DND-41 (cell line): ENCODE data around the gene RBMS3.

ENCODE experiments used
- ATAC-seq: fragments of 200-7000 bp; cut with Tn5 transposase; 3 replicates; pipeline ENCODE4 v1.9.1; 2021; ENCODE audit warnings: low read depth; ENCODE audit not compliant: insufficient read depth
- DNase-seq: peaks from one replicate; pipeline ENCODE4 v3.0.0-alpha.2; 2020
- H2AFZ ChIP-seq: 2 replicates; pipeline ENCODE4 v1.6.0; 2012; ENCODE audit warnings: low read depth, low read length
- H3K27ac ChIP-seq: 2 replicates; pipeline ENCODE4 v1.5.1; 2012; ENCODE audit warnings: low read length, inconsistent platforms
- H3K27me3 ChIP-seq: fragments of 200-600 bp; sonication (generic); 2 replicates; pipeline ENCODE4 v1.6.0; 2012; ENCODE audit warnings: low read length, mild to moderate bottlenecking, inconsistent platforms; ENCODE audit not compliant: insufficient read depth, poor library complexity
- H3K36me3 ChIP-seq: 2 replicates; pipeline ENCODE4 v1.5.1; 2012; ENCODE audit warnings: low read length, inconsistent platforms; ENCODE audit not compliant: insufficient read depth
- H3K4me1 ChIP-seq: 2 replicates; pipeline ENCODE4 v1.5.1; 2012; ENCODE audit warnings: mild to moderate bottlenecking, low read length; ENCODE audit not compliant: insufficient read depth
- H3K4me2 ChIP-seq: 2 replicates; pipeline ENCODE4 v1.6.0; 2012; ENCODE audit warnings: mild to moderate bottlenecking, moderate library complexity, low read length, inconsistent platforms; ENCODE audit not compliant: insufficient read depth
- H3K4me3 ChIP-seq, 2 experiments: fragments of 200-600 bp in 1 of 2; shearing (Covaris generic) in 1 of 2; 2 replicates each; pipeline ENCODE4 v1.5.1; 2012 to 2016; ENCODE audit warnings: inconsistent platforms in 2 of 2, low read length in 2 of 2, mild to moderate bottlenecking in 2 of 2, low read depth in 1 of 2, moderate library complexity in 1 of 2
- H3K79me2 ChIP-seq: 2 replicates; pipeline ENCODE4 v1.6.0; 2012; ENCODE audit warnings: low read length, inconsistent platforms; ENCODE audit not compliant: insufficient read depth
- H3K9ac ChIP-seq: 2 replicates; pipeline ENCODE4 v1.6.0; 2012; ENCODE audit warnings: low read depth, mild to moderate bottlenecking, inconsistent platforms, low read length, moderate library complexity
- H3K9me3 ChIP-seq: 2 replicates; pipeline ENCODE4 v1.5.1; 2012; ENCODE audit warnings: low read length, moderate library complexity, mild to moderate bottlenecking, inconsistent platforms; ENCODE audit not compliant: insufficient read depth, severe bottlenecking
- H4K20me1 ChIP-seq: 2 replicates; pipeline ENCODE4 v1.6.0; 2012; ENCODE audit warnings: low read length; ENCODE audit not compliant: insufficient read depth
- EZH2 ChIP-seq: IDR thresholded peaks from 3 replicates; pipeline ENCODE4 v1.6.1; 2012; ENCODE audit warnings: borderline replicate concordance, low read depth, mild to moderate bottlenecking, moderate library complexity, low read length, inconsistent platforms; ENCODE audit not compliant: severe bottlenecking
- TF ChIP-seq, protein P1 (sequence below): IDR thresholded peaks from 2 replicates; pipeline ENCODE4 v1.5.1; 2012; ENCODE audit warnings: borderline replicate concordance, low read length, moderate library complexity, mild to moderate bottlenecking; ENCODE audit not compliant: poor library complexity, severe bottlenecking; ENCODE audit errors: extremely low read depth

Gene RBMS3

DNA sequence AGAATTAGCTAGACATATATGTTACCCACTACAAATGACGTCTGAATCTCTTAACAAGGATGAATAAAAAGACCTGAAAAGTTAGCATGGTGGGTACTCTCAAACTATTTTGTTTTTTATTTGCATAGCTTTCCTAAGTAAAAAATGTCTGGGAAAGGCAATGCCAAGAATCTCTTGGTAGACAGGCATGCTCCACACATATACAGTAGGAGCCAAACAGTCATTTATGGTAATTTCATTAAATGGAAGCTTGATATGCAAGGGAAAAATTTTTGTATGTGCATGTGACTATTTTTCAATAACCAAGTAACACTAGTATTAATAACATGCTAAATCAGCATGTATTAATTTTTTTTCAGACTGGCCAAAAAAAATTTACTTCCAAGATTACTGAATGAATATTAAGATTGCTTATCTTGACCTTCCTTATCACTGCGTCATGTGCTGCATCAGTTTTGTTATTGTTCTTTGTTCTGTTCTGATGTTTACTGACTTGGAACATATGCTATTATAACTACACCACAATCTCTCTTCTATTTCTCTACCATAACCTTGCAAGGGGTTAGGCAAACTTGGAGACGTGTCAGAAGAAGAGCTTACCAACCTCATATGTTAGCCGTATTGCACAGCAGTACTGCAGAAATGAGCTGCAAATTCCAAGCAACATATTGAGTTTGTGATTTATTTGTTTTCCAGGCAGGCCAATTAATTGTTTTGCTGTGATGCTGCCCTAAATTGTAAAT is 255.3 kb downstream of the RBMS3 start:
- DNase-seq (no peak), ATAC-seq (no peak)
- Histone ChIP-seq H3K27ac (no peak overlapping the region), H3K36me3 (no peaks in the 10 kb centered on the region), H3K4me2 (no peak overlapping the region), H3K79me2 (no peaks in the 10 kb centered on the region), H3K4me3 (no peak overlapping the region), H3K27me3 (no peaks in the 10 kb centered on the region), H2AFZ (no peak overlapping the region), H3K9ac (no peak overlapping the region), H4K20me1 (no peaks in the 10 kb centered on the region), H3K4me1 (no peaks in the 10 kb centered on the region), H3K9me3 (no peaks in the 10 kb centered on the region)
- no peak for TF ChIP-seq EZH2
- TF ChIP-seq, protein P1, sequence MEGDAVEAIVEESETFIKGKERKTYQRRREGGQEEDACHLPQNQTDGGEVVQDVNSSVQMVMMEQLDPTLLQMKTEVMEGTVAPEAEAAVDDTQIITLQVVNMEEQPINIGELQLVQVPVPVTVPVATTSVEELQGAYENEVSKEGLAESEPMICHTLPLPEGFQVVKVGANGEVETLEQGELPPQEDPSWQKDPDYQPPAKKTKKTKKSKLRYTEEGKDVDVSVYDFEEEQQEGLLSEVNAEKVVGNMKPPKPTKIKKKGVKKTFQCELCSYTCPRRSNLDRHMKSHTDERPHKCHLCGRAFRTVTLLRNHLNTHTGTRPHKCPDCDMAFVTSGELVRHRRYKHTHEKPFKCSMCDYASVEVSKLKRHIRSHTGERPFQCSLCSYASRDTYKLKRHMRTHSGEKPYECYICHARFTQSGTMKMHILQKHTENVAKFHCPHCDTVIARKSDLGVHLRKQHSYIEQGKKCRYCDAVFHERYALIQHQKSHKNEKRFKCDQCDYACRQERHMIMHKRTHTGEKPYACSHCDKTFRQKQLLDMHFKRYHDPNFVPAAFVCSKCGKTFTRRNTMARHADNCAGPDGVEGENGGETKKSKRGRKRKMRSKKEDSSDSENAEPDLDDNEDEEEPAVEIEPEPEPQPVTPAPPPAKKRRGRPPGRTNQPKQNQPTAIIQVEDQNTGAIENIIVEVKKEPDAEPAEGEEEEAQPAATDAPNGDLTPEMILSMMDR = no peak

DNA sequence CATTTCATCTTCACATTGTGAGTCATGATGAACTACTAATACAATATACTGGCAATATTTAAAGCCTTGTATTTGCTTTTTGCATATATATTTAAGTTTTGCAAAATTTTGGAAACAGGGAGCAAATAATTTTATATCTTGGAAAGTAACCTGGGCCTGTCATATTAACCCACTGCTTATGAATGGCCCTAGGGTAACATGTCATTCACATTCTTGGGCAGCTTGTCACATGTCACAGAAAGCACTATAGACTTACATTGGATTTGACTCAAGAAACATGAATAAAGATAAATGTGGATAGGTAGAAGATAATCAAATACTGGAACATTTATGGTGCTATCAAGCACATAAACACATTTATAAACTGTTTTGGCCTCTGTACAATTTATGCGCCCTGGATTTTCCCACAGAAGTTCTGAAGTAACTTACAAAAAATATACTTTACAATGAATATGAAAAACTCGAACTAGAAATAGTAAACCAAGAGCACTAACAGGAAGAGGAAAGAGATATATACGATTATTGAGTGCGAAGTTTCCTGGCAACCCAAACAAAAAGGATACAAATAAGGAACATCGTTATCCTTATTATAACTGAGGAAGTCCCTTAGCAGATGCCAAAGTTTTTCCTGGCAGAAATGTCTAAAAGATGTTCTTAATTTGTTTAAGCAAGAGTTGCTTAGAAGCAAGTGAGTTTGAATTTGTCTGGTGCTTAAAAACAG is 257.2 kb downstream of the RBMS3 start:
- ATAC-seq (no peak), DNase-seq (no peak)
- no peak overlapping the region for H3K4me2 ChIP-seq

DNA sequence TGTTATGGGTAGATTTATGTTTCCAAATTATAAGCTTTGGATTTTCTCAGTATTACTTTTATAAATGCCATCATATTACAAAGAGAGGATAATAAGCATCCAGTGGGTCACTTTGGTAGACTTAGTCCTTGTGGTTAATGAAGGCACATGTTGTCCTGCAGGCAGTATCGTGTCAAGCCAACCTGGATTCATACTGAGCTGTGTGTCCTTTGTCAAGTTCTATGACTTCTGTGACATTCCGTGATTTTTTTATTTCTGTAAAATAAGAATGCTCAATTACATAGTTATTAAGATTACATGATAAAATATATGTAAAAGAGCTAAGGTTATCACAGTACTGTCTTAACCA is 257.7 kb downstream of the RBMS3 start:
- Histone ChIP-seq H3K4me3 (no peak overlapping the region), H3K27ac (no peak overlapping the region), H4K20me1 (no peaks in the 10 kb centered on the region), H3K4me2 (no peak overlapping the region), H2AFZ (no peak overlapping the region), H3K36me3 (no peaks in the 10 kb centered on the region), H3K4me1 (no peaks in the 10 kb centered on the region), H3K9ac (no peak overlapping the region), H3K9me3 (no peaks in the 10 kb centered on the region), H3K79me2 (no peaks in the 10 kb centered on the region), H3K27me3 (no peaks in the 10 kb centered on the region)
- no peak for ATAC-seq
- TF ChIP-seq, protein P1 = no peak
- TF ChIP-seq EZH2 = no peak
- no peak for DNase-seq

More for the DNA sequence above, 257.2 kb downstream of the RBMS3 start:
- H3K27me3 ChIP-seq = no peaks in the 10 kb centered on the region
- H4K20me1 ChIP-seq = no peaks in the 10 kb centered on the region
- H3K36me3 ChIP-seq = no peaks in the 10 kb centered on the region
- H3K4me3 ChIP-seq = no peak overlapping the region
- H3K4me1 ChIP-seq = no peaks in the 10 kb centered on the region
- no peaks in the 10 kb centered on the region for H3K79me2 ChIP-seq
- no peaks in the 10 kb centered on the region for H3K9me3 ChIP-seq
- H3K9ac ChIP-seq = no peak overlapping the region
- no peak overlapping the region for H2AFZ ChIP-seq
- no peak for TF ChIP-seq EZH2
- TF ChIP-seq, protein P1 = no peak
- no peak overlapping the region for H3K27ac ChIP-seq
